ENCODE results near the gene TMEM150C. TPM values are rescaled to one million over a fixed set of nuclear protein-coding genes. Genes with fewer than 3 reads are reported as not detected.

TMEM150C gene
- total and polyA plus RNA-seq, 2 donors (not counting 1 experiment from before 2014, with no cell fraction given), result 0.24 to 1.2 TPM

DNA sequence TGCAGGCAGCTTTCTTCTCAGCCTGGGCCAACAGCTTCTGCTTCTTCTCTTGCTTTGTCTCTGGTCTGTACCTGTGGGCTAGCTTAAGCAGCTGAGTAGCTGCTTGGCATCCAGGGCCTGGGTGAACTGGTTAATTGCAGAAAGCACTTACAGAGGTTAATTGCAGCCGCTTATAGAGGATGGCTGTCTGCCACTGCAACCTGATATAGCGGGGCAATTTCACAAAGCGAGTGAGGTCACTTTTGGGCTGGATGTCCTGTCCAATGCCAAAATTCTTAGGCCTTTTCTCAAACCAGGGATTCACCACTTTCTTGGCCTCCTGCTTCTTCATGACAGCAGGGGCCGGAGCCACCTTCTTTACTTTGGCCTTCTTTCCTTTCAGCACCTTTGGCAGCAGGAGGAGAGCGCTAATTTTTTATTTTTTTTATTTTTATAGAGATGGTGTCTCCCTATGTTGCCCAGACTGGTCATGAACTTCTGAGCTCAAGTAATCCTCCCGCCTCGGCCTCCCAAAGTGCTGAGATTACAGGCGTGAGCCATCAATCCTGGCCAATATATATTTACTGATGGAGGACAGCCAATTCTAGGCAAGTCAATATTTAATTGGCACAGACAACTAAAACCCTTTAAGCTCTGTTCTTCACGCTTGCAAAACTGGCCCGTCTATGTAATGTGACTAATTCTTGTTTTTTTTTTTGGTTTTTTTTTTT is 70.4 kb downstream of the TMEM150C start:
- Histone ChIP-seq H3K9ac (ENCODE audit: insufficient read depth, low read length) (no peak overlapping the region), H3K4me3 (replicated peaks in 1 of 4; ENCODE audit: control extremely low read depth in 1 of 4, insufficient read depth in 1 of 4, low read depth in 3 of 4, low read length in 4 of 4) (no peak overlapping the region), H3K4me1 (ENCODE audit: control insufficient read depth, extremely low read depth, insufficient read depth, low read length) (no peaks in the 10 kb centered on the region), H3K9me3 (ENCODE audit: control insufficient read depth, insufficient read depth, low read depth, low read length) (no peaks in the 10 kb centered on the region), H2AFZ (ENCODE audit: low read length) (no peak overlapping the region), H3K27me3 (ENCODE audit: control insufficient read depth, insufficient read depth, low read length) (no peaks in the 10 kb centered on the region), H3K4me2 (ENCODE audit: extremely low read depth, insufficient read depth, low read length) (no peak overlapping the region), H3K36me3 (ENCODE audit: control insufficient read depth, insufficient read depth, low read length) (no peaks in the 10 kb centered on the region), H4K20me1 (ENCODE audit: control insufficient read depth, extremely low read depth, insufficient read depth, low read length) (no peaks in the 10 kb centered on the region), H3K27ac (ENCODE audit: insufficient read depth, low read length) (no peak overlapping the region), H3K79me2 (ENCODE audit: control insufficient read depth, insufficient read depth, low read length) (no peaks in the 10 kb centered on the region)
- no peak for DNase-seq (ENCODE audit: low read depth in 2 of 2)
- no peak for TF ChIP-seq EZH2 (IDR thresholded peaks at IDR 0.05; ENCODE audit: low read length, missing control alignments)
- TF ChIP-seq, protein P1, sequence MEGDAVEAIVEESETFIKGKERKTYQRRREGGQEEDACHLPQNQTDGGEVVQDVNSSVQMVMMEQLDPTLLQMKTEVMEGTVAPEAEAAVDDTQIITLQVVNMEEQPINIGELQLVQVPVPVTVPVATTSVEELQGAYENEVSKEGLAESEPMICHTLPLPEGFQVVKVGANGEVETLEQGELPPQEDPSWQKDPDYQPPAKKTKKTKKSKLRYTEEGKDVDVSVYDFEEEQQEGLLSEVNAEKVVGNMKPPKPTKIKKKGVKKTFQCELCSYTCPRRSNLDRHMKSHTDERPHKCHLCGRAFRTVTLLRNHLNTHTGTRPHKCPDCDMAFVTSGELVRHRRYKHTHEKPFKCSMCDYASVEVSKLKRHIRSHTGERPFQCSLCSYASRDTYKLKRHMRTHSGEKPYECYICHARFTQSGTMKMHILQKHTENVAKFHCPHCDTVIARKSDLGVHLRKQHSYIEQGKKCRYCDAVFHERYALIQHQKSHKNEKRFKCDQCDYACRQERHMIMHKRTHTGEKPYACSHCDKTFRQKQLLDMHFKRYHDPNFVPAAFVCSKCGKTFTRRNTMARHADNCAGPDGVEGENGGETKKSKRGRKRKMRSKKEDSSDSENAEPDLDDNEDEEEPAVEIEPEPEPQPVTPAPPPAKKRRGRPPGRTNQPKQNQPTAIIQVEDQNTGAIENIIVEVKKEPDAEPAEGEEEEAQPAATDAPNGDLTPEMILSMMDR (conservative IDR thresholded peaks at IDR 0.05 in 1 of 2, IDR thresholded peaks at IDR 0.05 in 1 of 2; ENCODE audit: low read depth in 1 of 2, low read length in 2 of 2), result no peak

GRCh38 chr4:82489987-82490386 is 71.8 kb downstream of the TMEM150C start:
- Histone ChIP-seq H3K36me3 (ENCODE audit: control insufficient read depth, insufficient read depth, low read length) (no peaks in the 10 kb centered on the region), H3K27ac (ENCODE audit: insufficient read depth, low read length) (no peak overlapping the region), H3K4me1 (ENCODE audit: control insufficient read depth, extremely low read depth, insufficient read depth, low read length) (no peaks in the 10 kb centered on the region), H2AFZ (ENCODE audit: low read length) (no peak overlapping the region), H3K27me3 (ENCODE audit: control insufficient read depth, insufficient read depth, low read length) (no peaks in the 10 kb centered on the region), H3K4me2 (ENCODE audit: extremely low read depth, insufficient read depth, low read length) (no peak overlapping the region), H3K9me3 (ENCODE audit: control insufficient read depth, insufficient read depth, low read depth, low read length) (no peaks in the 10 kb centered on the region), H3K9ac (ENCODE audit: insufficient read depth, low read length) (no peak overlapping the region), H3K4me3 (replicated peaks in 1 of 4; ENCODE audit: control extremely low read depth in 1 of 4, insufficient read depth in 1 of 4, low read depth in 3 of 4, low read length in 4 of 4) (no peak overlapping the region), H4K20me1 (ENCODE audit: control insufficient read depth, extremely low read depth, insufficient read depth, low read length) (no peaks in the 10 kb centered on the region), H3K79me2 (ENCODE audit: control insufficient read depth, insufficient read depth, low read length) (no peaks in the 10 kb centered on the region)
- TF ChIP-seq EZH2 (IDR thresholded peaks at IDR 0.05; ENCODE audit: low read length, missing control alignments), result no peak
- TF ChIP-seq, protein P1 (conservative IDR thresholded peaks at IDR 0.05 in 1 of 2, IDR thresholded peaks at IDR 0.05 in 1 of 2; ENCODE audit: low read depth in 1 of 2, low read length in 2 of 2), result no peak
- no peak for DNase-seq (ENCODE audit: low read depth in 2 of 2)

- no peaks in the 10 kb centered on the region for H3K4me1 ChIP-seq (ENCODE audit: control insufficient read depth, extremely low read depth, insufficient read depth, low read length)
- no peak overlapping the region for H2AFZ ChIP-seq (ENCODE audit: low read length)
- no peak overlapping the region for H3K27ac ChIP-seq (ENCODE audit: insufficient read depth, low read length)
- TF ChIP-seq, protein P1 (conservative IDR thresholded peaks at IDR 0.05 in 1 of 2, IDR thresholded peaks at IDR 0.05 in 1 of 2; ENCODE audit: low read depth in 1 of 2, low read length in 2 of 2), result no peak
- no peak for TF ChIP-seq EZH2 (IDR thresholded peaks at IDR 0.05; ENCODE audit: low read length, missing control alignments)
- no peaks in the 10 kb centered on the region for H3K27me3 ChIP-seq (ENCODE audit: control insufficient read depth, insufficient read depth, low read length)
- H3K79me2 ChIP-seq (ENCODE audit: control insufficient read depth, insufficient read depth, low read length), result no peaks in the 10 kb centered on the region
- H3K9me3 ChIP-seq (ENCODE audit: control insufficient read depth, insufficient read depth, low read depth, low read length), result no peaks in the 10 kb centered on the region
- no peak overlapping the region for H3K4me2 ChIP-seq (ENCODE audit: extremely low read depth, insufficient read depth, low read length)
- no peak overlapping the region for H3K9ac ChIP-seq (ENCODE audit: insufficient read depth, low read length)
- H4K20me1 ChIP-seq (ENCODE audit: control insufficient read depth, extremely low read depth, insufficient read depth, low read length), result no peaks in the 10 kb centered on the region
- no peaks in the 10 kb centered on the region for H3K36me3 ChIP-seq (ENCODE audit: control insufficient read depth, insufficient read depth, low read length)
- DNase-seq (ENCODE audit: low read depth in 2 of 2), result no peak
- H3K4me3 ChIP-seq (replicated peaks in 1 of 4; ENCODE audit: control extremely low read depth in 1 of 4, insufficient read depth in 1 of 4, low read depth in 3 of 4, low read length in 4 of 4), result no peak overlapping the region
Observed at GRCh38 chr4:82489076-82489475, 72.7 kb downstream of the TMEM150C start.
